Mammary epithelial cell (primary cell): Measurements from ENCODE around the gene RPE65.

Experiments used
- CTCF ChIP-seq, 2 donors: IDR thresholded peaks in 1 of 2; conservative IDR thresholded peaks in 1 of 2; 2 replicates each; pipeline ENCODE4 v1.5.1; 2011 to 2012; ENCODE audit warnings: inconsistent platforms in 2 of 2, low read length in 2 of 2, mild to moderate bottlenecking in 2 of 2, control low read depth in 1 of 2, low read depth in 1 of 2; ENCODE audit not compliant: insufficient read depth in 1 of 2; ENCODE audit errors: extremely low read depth in 1 of 2
- EZH2 ChIP-seq: IDR thresholded peaks from 2 replicates; pipeline ENCODE4 v1.6.1; 2012; ENCODE audit warnings: low read length, inconsistent platforms, borderline replicate concordance

GRCh38 chr1:68460935-68461334, 11.2 kb upstream of the RPE65 start:
- no peak for TF ChIP-seq CTCF (conservative IDR thresholded peaks at IDR 0.05 in 1 of 2, IDR thresholded peaks at IDR 0.05 in 1 of 2; ENCODE audit: extremely low read depth in 1 of 2, insufficient read depth in 1 of 2, low read depth in 1 of 2, low read length in 2 of 2)
- TF ChIP-seq EZH2, result no peak
